Esophagus (tissue), 2 donors: ENCODE data around the gene NHP2. TPM values are rescaled to one million over a fixed set of nuclear protein-coding genes. Genes with fewer than 3 reads are reported as not detected.

Experiments used
- H3K27ac ChIP-seq, 2 donors: one replicate each; pipeline ENCODE4 v1.5.1; 2013; ENCODE audit warnings: low read depth in 2 of 2, mild to moderate bottlenecking in 2 of 2, inconsistent platforms in 1 of 2, low read length in 1 of 2, moderate library complexity in 1 of 2
- H3K27me3 ChIP-seq, 2 donors: one replicate each; pipeline ENCODE4 v1.6.1; 2013; ENCODE audit warnings: low read length in 2 of 2, control low read depth in 1 of 2, mild to moderate bottlenecking in 1 of 2; ENCODE audit not compliant: insufficient read depth in 2 of 2, control insufficient read depth in 1 of 2
- H3K36me3 ChIP-seq, 2 donors: one replicate each; pipeline ENCODE4 v1.6.1; 2013; ENCODE audit warnings: low read length in 1 of 2; ENCODE audit not compliant: control insufficient read depth in 2 of 2, insufficient read depth in 2 of 2
- H3K4me1 ChIP-seq, 2 donors: one replicate each; pipeline ENCODE4 v1.6.1; 2013; ENCODE audit warnings: low read length in 1 of 2; ENCODE audit not compliant: control insufficient read depth in 2 of 2, insufficient read depth in 2 of 2
- H3K4me3 ChIP-seq, 2 donors: one replicate each; pipeline ENCODE4 v1.5.1; 2013; ENCODE audit warnings: low read length in 2 of 2, mild to moderate bottlenecking in 2 of 2, low read depth in 1 of 2, moderate library complexity in 1 of 2
- H3K9me3 ChIP-seq, 2 donors: one replicate each; pipeline ENCODE4 v1.6.1; 2013; ENCODE audit warnings: mild to moderate bottlenecking in 2 of 2, low read depth in 1 of 2, low read length in 1 of 2, moderate library complexity in 1 of 2; ENCODE audit not compliant: control insufficient read depth in 2 of 2, insufficient read depth in 1 of 2
- WGBS, 2 donors: extraction: QIAGEN DNeasy Blood & Tissue Kit; methylation state at CpG; one replicate each; pipeline ENCODE4 v1.1.7; 2013; 5-methylcytosine and 5-hydroxymethylcytosine counted together
- polyA plus RNA-seq, 2 donors: library from polyadenylated mRNA; stranded (reverse); fragments of 200-250 nt; gene quantifications; one replicate each; pipeline ENCODE4 v1.2.3, GENCODE V29; 2013
- donor health status: healthy with polysubstance abuse.
- donor health status: Bipolar disorder and iron deficiency.

NHP2 gene
- polyA plus RNA-seq, 2 donors, result 126 to 238 TPM

GRCh38 chr5:178180141-178180863, 26.6 kb upstream of the NHP2 start:
- no peaks in the 10 kb centered on the region for H3K36me3 ChIP-seq
- WGBS, 2 donors, result 38 to 41% methylated on average over 9 of the region's 9 CpGs
- no peaks in the 10 kb centered on the region for H3K9me3 ChIP-seq
- H3K27ac ChIP-seq, result no peak overlapping the region
- H3K4me3 ChIP-seq, result no peak overlapping the region
- H3K27me3 ChIP-seq, result no peaks in the 10 kb centered on the region
- no peaks in the 10 kb centered on the region for H3K4me1 ChIP-seq

GRCh38 chr5:178177569-178177968, 23.9 kb upstream of the NHP2 start:
- no peaks in the 10 kb centered on the region for H3K4me1 ChIP-seq
- H3K27ac ChIP-seq, result no peak overlapping the region
- 80 to 86% methylated on average over 8 of the region's 8 CpGs for WGBS, 2 donors
- no peak overlapping the region for H3K4me3 ChIP-seq
- H3K36me3 ChIP-seq, result no peaks in the 10 kb centered on the region
- H3K27me3 ChIP-seq, result no peaks in the 10 kb centered on the region
- no peaks in the 10 kb centered on the region for H3K9me3 ChIP-seq

- Histone ChIP-seq H3K4me1 (no peaks in the 10 kb centered on the region), H3K27me3 (no peaks in the 10 kb centered on the region), H3K36me3 (no peaks in the 10 kb centered on the region), H3K4me3 (no peak overlapping the region), H3K9me3 (no peaks in the 10 kb centered on the region), H3K27ac (no peak overlapping the region)
- WGBS, 2 donors, result 70 to 72% methylated on average over 6 of the region's 6 CpGs
Observed at GRCh38 chr5:178176791-178177190, 23.1 kb upstream of the NHP2 start.

- no peak overlapping the region for H3K4me3 ChIP-seq
- H3K27me3 ChIP-seq, result no peaks in the 10 kb centered on the region
- 92% methylated on average over 3 of the region's 3 CpGs for WGBS, 2 donors
- H3K4me1 ChIP-seq, result no peaks in the 10 kb centered on the region
- no peaks in the 10 kb centered on the region for H3K9me3 ChIP-seq
- H3K27ac ChIP-seq, result no peak overlapping the region
- no peaks in the 10 kb centered on the region for H3K36me3 ChIP-seq
Observed at GRCh38 chr5:178174456-178174855, 20.8 kb upstream of the NHP2 start.

- Histone ChIP-seq H3K9me3 (no peaks in the 10 kb centered on the region), H3K4me3 (no peak overlapping the region), H3K36me3 (no peaks in the 10 kb centered on the region), H3K4me1 (no peaks in the 10 kb centered on the region), H3K27ac (no peak overlapping the region), H3K27me3 (no peaks in the 10 kb centered on the region)
- WGBS, 2 donors, result 81 to 89% methylated on average over 2 of the region's 2 CpGs
Observed at GRCh38 chr5:178170455-178170854, 16.8 kb upstream of the NHP2 start.

- H3K36me3 ChIP-seq, result no peaks in the 10 kb centered on the region
- H3K27ac ChIP-seq, result no peak overlapping the region
- no peaks in the 10 kb centered on the region for H3K9me3 ChIP-seq
- peaks cover 0 to 2% of the 10 kb centered on the region in 2 donors for H3K4me1 ChIP-seq
- 33 to 47% methylated on average over 36 to 38 of the region's 38 CpGs for WGBS, 2 donors
- H3K4me3 ChIP-seq, result no peak overlapping the region
- H3K27me3 ChIP-seq, result no peaks in the 10 kb centered on the region
Observed at GRCh38 chr5:178165581-178165980, 11.9 kb upstream of the NHP2 start.

- H3K4me1 ChIP-seq, result peaks cover 0 to 2% of the 10 kb centered on the region in 2 donors
- H3K27me3 ChIP-seq, result no peaks in the 10 kb centered on the region
- H3K9me3 ChIP-seq, result no peaks in the 10 kb centered on the region
- no peaks in the 10 kb centered on the region for H3K36me3 ChIP-seq
- H3K27ac ChIP-seq, result no peak overlapping the region
- H3K4me3 ChIP-seq, result no peak overlapping the region
- WGBS, 2 donors, result 9 to 12% methylated on average over 33 of the region's 33 CpGs
Observed at GRCh38 chr5:178163772-178164735, 10.4 kb upstream of the NHP2 start.

- H3K4me3 ChIP-seq, result no peak overlapping the region
- no peaks in the 10 kb centered on the region for H3K36me3 ChIP-seq
- H3K4me1 ChIP-seq, result peaks cover 0 to 2% of the 10 kb centered on the region in 2 donors
- H3K27me3 ChIP-seq, result no peaks in the 10 kb centered on the region
- no peak overlapping the region for H3K27ac ChIP-seq
- no peaks in the 10 kb centered on the region for H3K9me3 ChIP-seq
- WGBS, 2 donors, result 73 to 84% methylated on average over 9 of the region's 9 CpGs
Observed at GRCh38 chr5:178162481-178162880, 8.8 kb upstream of the NHP2 start.

GRCh38 chr5:178160176-178160575, 6.5 kb upstream of the NHP2 start:
- H3K27me3 ChIP-seq, result no peaks in the 10 kb centered on the region
- H3K4me3 ChIP-seq, result no peak overlapping the region
- no peak overlapping the region for H3K27ac ChIP-seq
- WGBS, 2 donors, result 82 to 86% methylated on average over 5 of the region's 5 CpGs
- H3K4me1 ChIP-seq, result peaks cover 0 to 2% of the 10 kb centered on the region in 2 donors
- no peaks in the 10 kb centered on the region for H3K36me3 ChIP-seq
- H3K9me3 ChIP-seq, result no peaks in the 10 kb centered on the region
